HCT116 (cell line): ENCODE measurements around the gene PPIF. TPM values are rescaled to one million over a fixed set of nuclear protein-coding genes. Genes with fewer than 3 reads are reported as not detected.

ENCODE experiments used
- ATAC-seq: fragments of 200-7000 bp; cut with Tn5 transposase; 2 replicates; pipeline ENCODE4 v1.9.1; 2020; ENCODE audit warnings: mild to moderate bottlenecking, moderate library complexity
- BruUV-seq: library from RNA; stranded (reverse); fragments of 400-500 nt; replicated peaks from 2 replicates; lab custom pipeline; 2021; lab: Mats Ljungman, UMichigan
- CTCF ChIA-PET: fragments of 300-600 bp; sonication (Branson Sonifier 250); formaldehyde crosslinking; loops from one replicate; lab custom pipeline; 2021; ENCODE audit warnings: antibody characterized with exemption; lab: Charles Lee
- POLR2A ChIA-PET: fragments of 300-600, 350-600 bp; sonication (Branson Sonifier 250); formaldehyde crosslinking; loops from one replicate; lab custom pipeline; 2021; ENCODE audit warnings: antibody characterized with exemption; lab: Charles Lee
- RAD21 ChIA-PET, 2 experiments: fragments of 300-600 bp; sonication (Branson Sonifier 250); formaldehyde crosslinking; loops; one replicate each; lab custom pipeline; 2023; ENCODE audit warnings: low total read pairs in 2 of 2; ENCODE audit not compliant: uncharacterized antibody in 2 of 2, unreplicated experiment in 2 of 2, low non-redundant PET in 1 of 2; lab: Charles Lee
- DNase-seq: peaks from one replicate; pipeline ENCODE4 v3.0.0-alpha.2; 2010; ENCODE audit warnings: low read depth, low spot score
- H2AFZ ChIP-seq: fragments of 200-600 bp; shearing (Covaris generic), sonication (generic); 2 replicates; pipeline ENCODE4 v1.6.1; 2017; ENCODE audit warnings: low read depth, mixed run types, mixed read lengths, antibody characterized with exemption, low read length; ENCODE audit not compliant: poor library complexity, severe bottlenecking
- H3K27ac ChIP-seq: 2 replicates; pipeline ENCODE4 v1.5.1; 2012; ENCODE audit warnings: low read depth, low read length
- H3K27me3 ChIP-seq: fragments of 200-600 bp; sonication (generic); 2 replicates; pipeline ENCODE4 v1.6.1; 2016; ENCODE audit warnings: mixed run types, low read length, mixed read lengths; ENCODE audit not compliant: insufficient read depth
- H3K36me3 ChIP-seq, 2 experiments: fragments of 200-500 bp in 1 of 2; fragments of 200-600 bp in 1 of 2; sonication (Bioruptor generic) in 1 of 2; sonication (generic) in 1 of 2; 2 replicates each; pipeline versions ENCODE4 v1.5.1 to v1.6.1; 2014 to 2016; ENCODE audit warnings: low read length in 2 of 2, inconsistent platforms in 1 of 2, mixed read lengths in 1 of 2, mixed run types in 1 of 2; ENCODE audit not compliant: insufficient read depth in 2 of 2, control insufficient read depth in 1 of 2
- H3K4me1 ChIP-seq, 2 experiments: fragments of 200-600 bp in 1 of 2; sonication (generic) in 1 of 2; 2 replicates each; pipeline versions ENCODE4 v1.5.1 to v1.6.1; 2012 to 2017; ENCODE audit warnings: low read length in 2 of 2, inconsistent platforms in 1 of 2, mild to moderate bottlenecking in 1 of 2, mixed read lengths in 1 of 2, mixed run types in 1 of 2, moderate library complexity in 1 of 2; ENCODE audit not compliant: insufficient read depth in 2 of 2, control insufficient read depth in 1 of 2
- H3K4me2 ChIP-seq: fragments of 200-600 bp; sonication (generic); 2 replicates; pipeline ENCODE4 v1.6.1; 2017; ENCODE audit warnings: mixed run types, low read length, mixed read lengths
- H3K4me3 ChIP-seq, 2 experiments: fragments of 200-600 bp in 1 of 2; sonication (generic) in 1 of 2; replicated peaks in 1 of 2; 2 replicates each; pipeline ENCODE4 v1.5.1; 2011 to 2016; ENCODE audit warnings: low read length in 2 of 2, control low read depth in 1 of 2, low read depth in 1 of 2, mild to moderate bottlenecking in 1 of 2, mixed read lengths in 1 of 2, mixed run types in 1 of 2
- H3K79me2 ChIP-seq: fragments of 200-600 bp; sonication (generic); 2 replicates; pipeline ENCODE4 v1.6.1; 2017; ENCODE audit warnings: mild to moderate bottlenecking, mixed run types, low read length, moderate library complexity, mixed read lengths; ENCODE audit not compliant: insufficient read depth
- H3K9ac ChIP-seq: fragments of 200-600 bp; sonication (generic); 2 replicates; pipeline ENCODE4 v1.6.1; 2016; ENCODE audit warnings: low read length, mixed read lengths
- H3K9me2 ChIP-seq: fragments of 200-600 bp; sonication (generic), shearing (Covaris generic); 2 replicates; pipeline ENCODE4 v1.6.1; 2017; ENCODE audit warnings: mixed run types, mild to moderate bottlenecking, moderate library complexity; ENCODE audit not compliant: insufficient read depth
- H3K9me3 ChIP-seq, 2 experiments: fragments of 200-500 bp in 1 of 2; fragments of 200-600 bp in 1 of 2; sonication (Bioruptor generic) in 1 of 2; sonication (generic) in 1 of 2; 2 replicates each; pipeline ENCODE4 v1.6.1; 2014 to 2017; ENCODE audit warnings: low read length in 2 of 2, mixed read lengths in 2 of 2, inconsistent platforms in 1 of 2, low read depth in 1 of 2, mild to moderate bottlenecking in 1 of 2, mixed run types in 1 of 2, moderate library complexity in 1 of 2; ENCODE audit not compliant: control insufficient read depth in 1 of 2, insufficient read depth in 1 of 2
- H4K20me1 ChIP-seq: fragments of 200-600 bp; sonication (generic), shearing (Covaris generic); 2 replicates; pipeline ENCODE4 v1.6.1; 2017; ENCODE audit warnings: mixed run types, mild to moderate bottlenecking, moderate library complexity; ENCODE audit not compliant: insufficient read depth
- EGR1 ChIP-seq: IDR thresholded peaks from 2 replicates; pipeline ENCODE4 v1.6.1; 2012; ENCODE audit warnings: low read depth
- EZH2 ChIP-seq: fragments of 200-600 bp; sonication (generic); IDR thresholded peaks from 2 replicates; pipeline ENCODE4 v1.6.1; 2017; ENCODE audit warnings: antibody characterized with exemption, mixed run types
- REST ChIP-seq: IDR thresholded peaks from 2 replicates; pipeline ENCODE4 v1.6.1; 2012; ENCODE audit warnings: low read depth
- SRF ChIP-seq: IDR thresholded peaks from 2 replicates; pipeline ENCODE4 v1.6.1; 2012; ENCODE audit warnings: low read depth
- ZNF274 ChIP-seq: fragments of 200-500 bp; sonication (Bioruptor generic); IDR thresholded peaks from 2 replicates; pipeline ENCODE4 v1.6.1; 2014; ENCODE audit warnings: mild to moderate bottlenecking, low read depth, low read length, inconsistent platforms
- intact Hi-C: fragments of 100-400 bp; cut with micrococcal nuclease; formaldehyde crosslinking; loops from 2 replicates; pipeline ENCODE4 v1.10.0; 2022
- total RNA-seq: library from RNA; stranded (reverse); gene quantifications from one replicate; pipeline ENCODE4 v1.2.1, GENCODE V29; 2021; ENCODE audit not compliant: unreplicated experiment

The PPIF gene
- total RNA-seq, 1 experiment from 2014 or later: 85.0 TPM

GRCh38 chr10:79397575-79398303 lies 50.5 kb downstream of the PPIF start (continued):
- no peak for TF ChIP-seq REST
- no peak for TF ChIP-seq SRF
- TF ChIP-seq EZH2: no peak

GRCh38 chr10:79398642-79399041 lies 51.4 kb downstream of the PPIF start:
- ChIA-PET POLR2A (no interaction called here), CTCF (interaction anchor here (1.6 kb wide), 1 partner anchor 89 kb away, joined by 12 read pairs; no protein-coding TSS in a partner anchor)
- intact Hi-C loops: no loop called here

More at GRCh38 chr10:79398642-79399041, 51.4 kb downstream of the PPIF start:
- Histone ChIP-seq H3K4me3 (no peak overlapping the region), H3K4me2 (no peak overlapping the region), H3K36me3 (no peaks in the 10 kb centered on the region), H3K79me2 (no peaks in the 10 kb centered on the region), H3K9me3 (no peaks in the 10 kb centered on the region), H3K4me1 (peaks cover 0 to 6% of the 10 kb centered on the region in 2 experiments; a peak in 1 of 4 replicates), H3K9ac (no peak overlapping the region), H3K27me3 (no peaks in the 10 kb centered on the region), H2AFZ (no peak overlapping the region), H3K27ac (no peak overlapping the region), H3K9me2 (no peaks in the 10 kb centered on the region), H4K20me1 (no peaks in the 10 kb centered on the region)
- DNase-seq (no peak), ATAC-seq (no peak)
- BruUV-seq: no TSS peak
- TF ChIP-seq REST: no peak
- no peak for TF ChIP-seq EGR1
- TF ChIP-seq ZNF274: no peak
- RAD21 ChIA-PET: no interaction called here
